Body of pancreas (tissue), 4 donors: ENCODE measurements around the gene MOG. TPM values are rescaled to one million over a fixed set of nuclear protein-coding genes. Genes with fewer than 3 reads are reported as not detected.

Source experiments
- ATAC-seq: fragments of 150-250 bp; one replicate; pipeline ENCODE4 v1.9.1; 2016
- DNase-seq, 4 donors: peaks; one replicate each; pipeline ENCODE4 v3.0.0-alpha.2; 2019
- H3K27ac ChIP-seq, 4 donors: fragments of 200-600 bp; sonication (generic); 1 replicate in 3 of 4; 2 replicates in 1 of 4; pipeline versions ENCODE4 v1.5.1 to v1.6.1; 2016 to 2019; ENCODE audit warnings: mild to moderate bottlenecking in 1 of 4, mixed read lengths in 1 of 4, moderate library complexity in 1 of 4
- H3K27me3 ChIP-seq, 2 donors: fragments of 200-600 bp; sonication (generic); one replicate each; pipeline ENCODE4 v1.6.0; 2016; ENCODE audit warnings: mild to moderate bottlenecking in 1 of 2
- H3K36me3 ChIP-seq, 2 donors: fragments of 200-600 bp; sonication (generic); replicated peaks in 1 of 2; 2 replicates each; pipeline ENCODE4 v1.5.1; 2016; ENCODE audit warnings: low read depth in 2 of 2; ENCODE audit not compliant: insufficient read depth in 1 of 2
- H3K4me1 ChIP-seq: fragments of 200-600 bp; sonication (generic); one replicate; pipeline ENCODE4 v1.6.0; 2016
- H3K4me3 ChIP-seq, 2 donors: fragments of 200-600 bp; sonication (generic); 1 replicate in 1 of 2; 2 replicates in 1 of 2; pipeline ENCODE4 v1.5.1; 2016 to 2019
- H3K9me3 ChIP-seq, 3 donors: fragments of 200-600 bp; sonication (generic); 1 replicate in 2 of 3; 2 replicates in 1 of 3; pipeline ENCODE4 v1.5.1; 2016
- CTCF ChIP-seq, 7 experiments: fragments of 450-650 bp in 4 of 7; fragments of 200-600 bp in 3 of 7; sonication (generic) in 3 of 7; IDR thresholded peaks; one replicate each; pipeline ENCODE4 v1.5.1; 2016 to 2019; ENCODE audit warnings: antibody characterized with exemption in 7 of 7
- POLR2A ChIP-seq, 3 donors: fragments of 450-650 bp; IDR thresholded peaks; one replicate each; pipeline ENCODE4 v1.6.1; 2016; ENCODE audit warnings: antibody characterized with exemption in 3 of 3, mild to moderate bottlenecking in 2 of 3
- WGBS, 2 donors: methylation state at CpG; one replicate each; pipeline ENCODE4 v1.1.5; 2017; 5-methylcytosine and 5-hydroxymethylcytosine counted together
- intact Hi-C: fragments of 100-400 bp; cut with DNase I; formaldehyde crosslinking; loops from one replicate; pipeline ENCODE4 v1.15.1; 2023
- total RNA-seq, 2 donors: library from RNA; depleted of rRNA; stranded (reverse); fragments of >200 nt; gene quantifications; one replicate each; pipeline ENCODE4 v1.1.0, GENCODE V29; 2016

MOG gene
- total RNA-seq, 2 donors from 2014 or later = not detected

GRCh38 chr6:29630315-29630714 is 26.6 kb upstream of the MOG start:
- TF ChIP-seq POLR2A (IDR thresholded peaks at IDR 0.05) = no peak
- TF ChIP-seq CTCF (IDR thresholded peaks at IDR 0.05) = no peak
- H3K4me1 ChIP-seq = peaks cover 35% of the 10 kb centered on the region
- no peak overlapping the region for H3K4me3 ChIP-seq
- no peaks in the 10 kb centered on the region for H3K27me3 ChIP-seq
- H3K36me3 ChIP-seq = no peaks in the 10 kb centered on the region
- DNase-seq = no peak
- no peak for ATAC-seq
- intact Hi-C loops = no loop called here
- H3K27ac ChIP-seq = no peak overlapping the region
- no peaks in the 10 kb centered on the region for H3K9me3 ChIP-seq
- 70 to 83% methylated on average over 9 of the region's 9 CpGs for WGBS, 2 donors

GRCh38 chr6:29631209-29631810 is 25.6 kb upstream of the MOG start:
- no peaks in the 10 kb centered on the region for H3K9me3 ChIP-seq
- H3K36me3 ChIP-seq = no peaks in the 10 kb centered on the region
- H3K27ac ChIP-seq = no peak overlapping the region
- TF ChIP-seq CTCF (IDR thresholded peaks at IDR 0.05) (no peak), POLR2A (IDR thresholded peaks at IDR 0.05) (no peak)
- no peaks in the 10 kb centered on the region for H3K27me3 ChIP-seq
- no peak overlapping the region for H3K4me3 ChIP-seq
- ATAC-seq (no peak), DNase-seq (no peak)
- 67 to 72% methylated on average over 11 to 14 of the region's 14 CpGs for WGBS, 2 donors
- peaks cover 35% of the 10 kb centered on the region for H3K4me1 ChIP-seq
- intact Hi-C loops = no loop called here

- Histone ChIP-seq H3K27ac (peak overlapping the region in 2 of 4 donors; percentile 21 to 49), H3K4me1 (peaks cover 35% of the 10 kb centered on the region), H3K27me3 (no peaks in the 10 kb centered on the region), H3K36me3 (no peaks in the 10 kb centered on the region), H3K9me3 (no peaks in the 10 kb centered on the region), H3K4me3 (peak overlapping the region; percentile 82 to 83)
- TF ChIP-seq POLR2A (IDR thresholded peaks at IDR 0.05) = no peak
- TF ChIP-seq CTCF (IDR thresholded peaks at IDR 0.05) = no peak
- WGBS, 2 donors = 5 to 10% methylated on average over 36 to 49 of the region's 53 CpGs
- ATAC-seq (peak; percentile 1), DNase-seq (peak; percentile 33 to 50 (median 45))
- intact Hi-C loops = no loop called here
Observed at GRCh38 chr6:29631860-29632731, 24.8 kb upstream of the MOG start.

GRCh38 chr6:29632789-29633533 is 23.9 kb upstream of the MOG start, which contains the start of gene GABBR1:
Gene GABBR1 (minus strand): TSS chr6:29633183. CDS start chr6:29632385, 798 bp downstream.
- Histone ChIP-seq H3K36me3 (no peaks in the 10 kb centered on the region), H3K4me3 (peak within 1 kb of the TSS; percentile 82 to 83), H3K4me1 (peaks cover 29% of the 10 kb centered on the region), H3K27me3 (no peaks in the 10 kb centered on the region), H3K9me3 (no peaks in the 10 kb centered on the region), H3K27ac (peak within 1 kb of the TSS in 3 of 4 donors; percentile 21 to 49 (median 47))
- TF ChIP-seq CTCF (IDR thresholded peaks at IDR 0.05) (no peak), POLR2A (IDR thresholded peaks at IDR 0.05) (peak; percentile 9 to 35 (median 26))
- WGBS, 2 donors = 0 to 1% methylated on average over 30 to 40 of the region's 57 CpGs
- peak; percentile 92 for ATAC-seq
- DNase-seq = peak; percentile 78 to 87 (median 86)
- intact Hi-C loops = no loop called here
